ENCODE results near the gene RDH13. TPM values are rescaled to one million over a fixed set of nuclear protein-coding genes. Genes with fewer than 3 reads are reported as not detected.
"Not testable (repeated sequence)": the region's sequence is repeated elsewhere in the genome, so short reads cannot be mapped to it uniquely, and the experiment has no call there.

RDH13 gene
- total RNA-seq, 4 donors from 2014 or later = 10.0 to 15.6 (median 13.9) TPM

DNA sequence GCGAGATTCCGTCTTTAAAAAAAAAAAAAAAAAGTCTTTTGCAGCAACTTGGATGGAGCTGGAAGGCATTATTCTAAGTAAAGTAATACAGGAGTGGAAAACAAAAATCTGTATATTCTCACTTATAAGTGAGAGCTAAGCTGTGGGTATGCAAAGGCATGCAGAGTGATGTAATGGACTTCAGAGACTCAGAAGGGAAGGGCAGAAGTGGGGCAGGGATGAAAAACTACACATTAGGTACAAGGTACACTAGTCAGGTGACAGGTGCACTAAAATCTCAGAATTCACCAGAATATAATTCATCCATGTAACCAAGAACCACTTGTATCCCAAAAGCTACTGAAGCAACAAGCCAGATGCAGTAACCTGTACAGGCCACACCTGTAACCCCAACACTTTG lies 26.9 kb downstream of the RDH13 start:
- no peak for ATAC-seq
- H3K27ac ChIP-seq = no peak overlapping the region
- peaks cover 0 to 5% of the 10 kb centered on the region in 2 donors for H3K36me3 ChIP-seq
- no peaks in the 10 kb centered on the region for H3K27me3 ChIP-seq
- no peaks in the 10 kb centered on the region for H3K9me3 ChIP-seq
- H3K4me1 ChIP-seq = no peaks in the 10 kb centered on the region
- TF ChIP-seq POLR2A (IDR thresholded peaks at IDR 0.05) (no peak), EP300 (IDR thresholded peaks at IDR 0.05) (no peak), POLR2AphosphoS5 (IDR thresholded peaks at IDR 0.05) (no peak)
- TF ChIP-seq, protein P1, sequence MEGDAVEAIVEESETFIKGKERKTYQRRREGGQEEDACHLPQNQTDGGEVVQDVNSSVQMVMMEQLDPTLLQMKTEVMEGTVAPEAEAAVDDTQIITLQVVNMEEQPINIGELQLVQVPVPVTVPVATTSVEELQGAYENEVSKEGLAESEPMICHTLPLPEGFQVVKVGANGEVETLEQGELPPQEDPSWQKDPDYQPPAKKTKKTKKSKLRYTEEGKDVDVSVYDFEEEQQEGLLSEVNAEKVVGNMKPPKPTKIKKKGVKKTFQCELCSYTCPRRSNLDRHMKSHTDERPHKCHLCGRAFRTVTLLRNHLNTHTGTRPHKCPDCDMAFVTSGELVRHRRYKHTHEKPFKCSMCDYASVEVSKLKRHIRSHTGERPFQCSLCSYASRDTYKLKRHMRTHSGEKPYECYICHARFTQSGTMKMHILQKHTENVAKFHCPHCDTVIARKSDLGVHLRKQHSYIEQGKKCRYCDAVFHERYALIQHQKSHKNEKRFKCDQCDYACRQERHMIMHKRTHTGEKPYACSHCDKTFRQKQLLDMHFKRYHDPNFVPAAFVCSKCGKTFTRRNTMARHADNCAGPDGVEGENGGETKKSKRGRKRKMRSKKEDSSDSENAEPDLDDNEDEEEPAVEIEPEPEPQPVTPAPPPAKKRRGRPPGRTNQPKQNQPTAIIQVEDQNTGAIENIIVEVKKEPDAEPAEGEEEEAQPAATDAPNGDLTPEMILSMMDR (IDR thresholded peaks at IDR 0.05) = no peak
- no peak overlapping the region for H3K4me3 ChIP-seq
- WGBS, 2 donors (ENCODE audit: low coverage in 1 of 2) = 50 to 60% methylated on average over 1 of the region's 2 CpGs

DNA sequence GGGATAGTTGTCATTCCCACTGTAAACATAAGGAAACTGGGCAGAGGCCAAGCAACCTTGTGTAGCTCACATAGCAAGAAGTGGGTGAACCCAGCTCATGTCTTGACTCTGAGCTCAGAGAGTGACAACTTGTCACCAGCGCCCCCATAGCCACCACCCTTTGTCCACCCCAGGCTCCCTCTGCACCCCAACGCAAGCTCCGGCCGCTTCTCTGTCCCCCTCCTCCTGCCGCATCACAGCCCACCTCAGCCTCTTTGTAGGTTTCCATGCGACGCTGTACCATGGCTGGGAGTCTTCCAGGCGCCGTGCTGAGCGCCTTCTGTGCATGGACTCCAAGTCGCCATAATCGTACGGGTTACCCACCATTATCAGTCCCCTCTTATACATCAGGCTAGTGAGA lies 28.2 kb downstream of the RDH13 start:
- no peak for ATAC-seq
- TF ChIP-seq EP300 (IDR thresholded peaks at IDR 0.05) = no peak
- 87 to 100% methylated on average over 1 to 3 of the region's 13 CpGs for WGBS, 2 donors (ENCODE audit: low coverage in 1 of 2)

DNA sequence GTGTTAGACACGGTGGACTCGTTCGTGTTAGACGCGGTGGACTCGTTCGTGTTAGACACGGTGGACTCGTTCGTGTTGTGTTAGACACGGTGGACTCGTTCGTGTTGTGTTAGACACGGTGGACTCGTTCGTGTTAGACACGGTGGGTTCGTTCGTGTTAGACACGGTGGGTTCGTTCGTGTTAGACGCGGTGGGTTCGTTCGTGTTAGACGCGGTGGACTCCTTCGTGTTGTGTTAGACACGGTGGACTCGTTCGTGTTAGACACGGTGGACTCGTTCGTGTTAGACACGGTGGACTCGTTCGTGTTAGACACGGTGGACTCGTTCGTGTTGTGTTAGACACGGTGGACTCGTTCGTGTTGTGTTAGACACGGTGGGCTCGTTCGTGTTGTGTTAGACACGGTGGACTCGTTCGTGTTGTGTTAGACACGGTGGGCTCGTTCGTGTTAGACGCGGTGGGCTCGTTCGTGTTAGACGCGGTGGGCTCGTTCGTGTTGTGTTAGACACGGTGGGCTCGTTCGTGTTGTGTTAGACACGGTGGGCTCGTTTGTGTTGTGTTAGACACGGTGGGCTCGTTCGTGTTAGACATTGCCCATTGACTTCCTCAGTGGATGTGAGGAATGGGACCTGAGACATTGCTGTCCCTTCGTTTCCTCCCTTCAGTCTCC lies 29.8 kb downstream of the RDH13 start:
- not testable (repeated sequence) for H3K4me3 ChIP-seq, H3K36me3 ChIP-seq, H3K27me3 ChIP-seq, ATAC-seq, H3K27ac ChIP-seq, H3K9me3 ChIP-seq, H3K4me1 ChIP-seq
- WGBS, 2 donors (ENCODE audit: low coverage in 1 of 2) = 78 to 87% methylated on average over 8 to 11 of the region's 70 CpGs

More for the DNA sequence above, 28.2 kb downstream of the RDH13 start:
- no peaks in the 10 kb centered on the region for H3K36me3 ChIP-seq
- no peaks in the 10 kb centered on the region for H3K4me1 ChIP-seq
- no peak overlapping the region for H3K4me3 ChIP-seq
- no peaks in the 10 kb centered on the region for H3K27me3 ChIP-seq
- no peaks in the 10 kb centered on the region for H3K9me3 ChIP-seq
- H3K27ac ChIP-seq = no peak overlapping the region

DNA sequence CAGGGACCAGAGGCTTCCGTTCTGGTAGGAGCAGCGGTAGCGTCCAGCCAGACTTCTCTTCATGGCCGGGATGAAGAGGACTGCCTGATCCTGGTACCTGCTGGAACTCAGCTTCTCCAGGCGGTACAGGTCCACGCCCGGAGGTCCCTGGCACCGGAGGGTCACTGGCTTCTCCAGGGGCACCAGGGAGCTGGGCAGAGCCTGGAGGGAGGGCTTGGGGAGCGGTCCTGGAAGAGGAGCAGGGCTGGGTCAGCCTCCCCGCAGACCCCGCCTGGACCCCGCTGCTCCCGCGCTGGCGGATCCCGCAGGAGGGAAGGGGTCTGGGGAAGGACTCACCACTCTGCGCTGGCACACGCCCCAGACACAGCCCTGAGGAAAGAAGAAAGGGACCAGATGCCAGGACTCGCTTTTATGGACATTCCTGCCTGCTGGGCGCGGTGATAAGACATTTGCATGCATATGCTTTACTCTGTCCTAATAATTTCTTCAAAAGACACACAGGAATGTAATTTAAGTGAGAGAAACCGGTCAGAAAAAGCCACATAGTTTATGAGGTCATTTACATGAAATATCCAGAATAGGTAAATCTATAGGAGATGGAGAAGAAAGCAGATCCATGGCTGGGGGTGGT lies 30.7 kb downstream of the RDH13 start:
- H3K36me3 ChIP-seq = no peaks in the 10 kb centered on the region
- no peaks in the 10 kb centered on the region for H3K9me3 ChIP-seq
- no peak overlapping the region for H3K27ac ChIP-seq
- WGBS, 2 donors (ENCODE audit: low coverage in 1 of 2) = 87 to 93% methylated on average over 4 to 13 of the region's 22 CpGs
- H3K4me3 ChIP-seq = no peak overlapping the region
- no peaks in the 10 kb centered on the region for H3K27me3 ChIP-seq
- no peak for TF ChIP-seq EP300 (IDR thresholded peaks at IDR 0.05)
- no peak for TF ChIP-seq POLR2AphosphoS5 (IDR thresholded peaks at IDR 0.05)
- no peak for TF ChIP-seq POLR2A (IDR thresholded peaks at IDR 0.05)
- TF ChIP-seq, protein P1 (IDR thresholded peaks at IDR 0.05) = no peak
- H3K4me1 ChIP-seq = no peaks in the 10 kb centered on the region
- no peak for ATAC-seq

DNA sequence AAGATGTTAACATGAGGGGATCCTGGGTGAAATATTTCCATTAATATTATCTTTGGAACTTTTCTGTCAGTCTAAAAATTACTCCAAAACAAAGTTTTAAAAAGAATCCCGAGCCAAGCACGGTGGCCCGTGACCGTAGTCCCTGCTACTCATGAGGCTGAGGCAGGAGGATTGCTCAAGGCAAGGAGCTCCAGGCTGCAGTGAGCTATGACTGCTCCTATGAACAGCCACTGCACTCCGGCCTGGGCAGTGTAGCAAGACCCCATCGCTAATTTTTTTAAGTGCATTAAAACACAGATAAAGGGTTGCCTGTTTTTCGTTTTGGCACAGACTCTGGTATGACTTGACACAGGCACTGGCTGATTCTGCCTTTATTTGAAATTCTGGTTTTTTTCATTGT lies 31.8 kb downstream of the RDH13 start:
- H3K27me3 ChIP-seq = no peaks in the 10 kb centered on the region
- no peak for TF ChIP-seq POLR2AphosphoS5 (IDR thresholded peaks at IDR 0.05)
- TF ChIP-seq, protein P1 (IDR thresholded peaks at IDR 0.05) = no peak
- no peak for TF ChIP-seq POLR2A (IDR thresholded peaks at IDR 0.05)
- TF ChIP-seq EP300 (IDR thresholded peaks at IDR 0.05) = no peak
- H3K4me1 ChIP-seq = no peaks in the 10 kb centered on the region
- ATAC-seq = no peak
- WGBS, 2 donors (ENCODE audit: low coverage in 1 of 2) = 84 to 88% methylated on average over 7 of the region's 7 CpGs
- no peaks in the 10 kb centered on the region for H3K9me3 ChIP-seq
- no peak overlapping the region for H3K27ac ChIP-seq
- H3K4me3 ChIP-seq = no peak overlapping the region
- no peaks in the 10 kb centered on the region for H3K36me3 ChIP-seq

DNA sequence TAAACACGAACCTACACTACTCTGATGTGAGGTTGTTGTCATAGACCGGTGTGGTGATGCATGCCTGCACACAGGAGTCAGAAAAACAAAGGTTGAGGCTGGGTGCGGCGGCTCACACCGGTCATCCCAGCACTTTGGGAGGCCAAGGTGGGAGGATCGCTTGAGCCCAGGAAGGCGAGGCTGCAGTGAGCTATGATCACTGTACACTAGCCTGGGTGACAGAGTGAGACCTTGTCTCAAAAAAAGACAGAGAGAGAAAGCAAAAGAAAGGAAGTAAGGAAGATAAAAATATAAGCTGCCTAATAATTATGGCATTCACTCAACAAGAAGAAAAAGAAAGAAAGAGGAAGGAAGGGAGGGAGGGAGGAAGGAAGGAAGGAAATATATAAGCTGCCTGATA lies 34.2 kb downstream of the RDH13 start:
- no peak for TF ChIP-seq POLR2AphosphoS5 (IDR thresholded peaks at IDR 0.05)
- TF ChIP-seq, protein P1 (IDR thresholded peaks at IDR 0.05) = no peak
- TF ChIP-seq POLR2A (IDR thresholded peaks at IDR 0.05) = no peak
- TF ChIP-seq EP300 (IDR thresholded peaks at IDR 0.05) = no peak
- ATAC-seq = no peak
- Histone ChIP-seq H3K4me3 (no peak overlapping the region), H3K27ac (no peak overlapping the region), H3K4me1 (no peaks in the 10 kb centered on the region), H3K27me3 (no peaks in the 10 kb centered on the region), H3K36me3 (no peaks in the 10 kb centered on the region), H3K9me3 (no peaks in the 10 kb centered on the region)
- 59 to 90% methylated on average over 3 to 7 of the region's 7 CpGs for WGBS, 2 donors (ENCODE audit: low coverage in 1 of 2)
